CD4-positive, alpha-beta T cell (primary cell): Measurements from ENCODE around the gene PRAMEF8. TPM values are rescaled to one million over a fixed set of nuclear protein-coding genes. Genes with fewer than 3 reads are reported as not detected.
A peak's percentile ranks its signal among the peaks of the same experiment; 100 is the strongest.
"Not testable (repeated sequence)": the region's sequence is repeated elsewhere in the genome, so short reads cannot be mapped to it uniquely, and the experiment has no call there.

Experiments
- ATAC-seq: fragments of 200-7000 bp; cut with Tn5 transposase; one replicate; pipeline ENCODE4 v1.10.0; 2022; ENCODE audit warnings: mild to moderate bottlenecking; ENCODE audit not compliant: poor library complexity
- CTCF ChIA-PET: fragments of 350-600 bp; sonication (Branson Sonifier 250); formaldehyde crosslinking; loops from one replicate; lab custom pipeline; 2021; ENCODE audit warnings: antibody characterized with exemption, inconsistent platforms; lab: Charles Lee
- POLR2A ChIA-PET: fragments of 350-600 bp; sonication (Branson Sonifier 250); formaldehyde crosslinking; loops from one replicate; lab custom pipeline; 2021; ENCODE audit warnings: antibody characterized with exemption, inconsistent platforms; lab: Charles Lee
- DNase-seq, 14 experiments: peaks; one replicate each; pipeline ENCODE4 v3.0.0-alpha.2; 2013 to 2020; ENCODE audit warnings: mixed read lengths in 2 of 14
- H3K27ac ChIP-seq, 2 donors: one replicate each; pipeline versions ENCODE4 v1.5.1 to v1.7.0; 2013; ENCODE audit warnings: low read length in 2 of 2, low read depth in 1 of 2, mild to moderate bottlenecking in 1 of 2
- H3K27me3 ChIP-seq, 2 experiments: 1 replicate in 1 of 2; 2 replicates in 1 of 2; pipeline versions ENCODE4 v1.6.1 to v1.7.0; 2013; ENCODE audit warnings: low read length in 2 of 2, control low read depth in 1 of 2, mild to moderate bottlenecking in 1 of 2, moderate library complexity in 1 of 2; ENCODE audit not compliant: insufficient read depth in 2 of 2, control insufficient read depth in 1 of 2
- H3K36me3 ChIP-seq: one replicate; pipeline ENCODE4 v1.6.1; 2013; ENCODE audit warnings: low read length, control low read depth; ENCODE audit not compliant: insufficient read depth
- H3K4me1 ChIP-seq: one replicate; pipeline ENCODE4 v1.6.1; 2013; ENCODE audit warnings: low read length, control low read depth; ENCODE audit not compliant: insufficient read depth
- H3K4me3 ChIP-seq: one replicate; pipeline ENCODE4 v1.5.1; 2013; ENCODE audit warnings: mild to moderate bottlenecking, low read length, moderate library complexity
- H3K9me3 ChIP-seq, 2 experiments: 1 replicate in 1 of 2; 2 replicates in 1 of 2; pipeline versions ENCODE4 v1.6.1 to v1.7.0; 2013; ENCODE audit warnings: low read length in 2 of 2, mild to moderate bottlenecking in 2 of 2, control low read depth in 1 of 2, moderate library complexity in 1 of 2; ENCODE audit not compliant: control insufficient read depth in 1 of 2, insufficient read depth in 1 of 2
- H3K27ac Mint-ChIP-seq: one replicate; pipeline ENCODE4 v1.8.0; 2020; ENCODE audit warnings: mixed read lengths
- H3K27me3 Mint-ChIP-seq: one replicate; pipeline ENCODE4 v1.8.0; 2021; ENCODE audit warnings: mixed read lengths
- H3K36me3 Mint-ChIP-seq: one replicate; pipeline ENCODE4 v1.8.0; 2021; ENCODE audit warnings: low read depth, mixed read lengths
- H3K4me1 Mint-ChIP-seq: one replicate; pipeline ENCODE4 v1.8.0; 2021; ENCODE audit warnings: low read depth, mixed read lengths
- H3K4me3 Mint-ChIP-seq: one replicate; pipeline ENCODE4 v1.8.0; 2020; ENCODE audit warnings: mild to moderate bottlenecking, mixed read lengths
- H3K9me3 Mint-ChIP-seq: one replicate; pipeline ENCODE4 v1.8.0; 2020; ENCODE audit warnings: mixed read lengths
- intact Hi-C, 2 experiments: fragments of 100-400 bp; cut with DNase I in 1 of 2; cut with micrococcal nuclease in 1 of 2; formaldehyde crosslinking; loops; one replicate each; pipeline versions ENCODE4 v1.15.1 to v1.9.0; 2023 to 2025; cut with DNase I, micrococcal nuclease
- total RNA-seq, 174 experiments: library from RNA in 2 of 174; stranded (reverse) in 2 of 174; gene quantifications; one replicate each; pipeline ENCODE4 v1.2.3 and lab custom pipeline; 2021 to 2026

The PRAMEF8 gene
- total RNA-seq, 2 experiments from 2014 or later, result not detected

DNA sequence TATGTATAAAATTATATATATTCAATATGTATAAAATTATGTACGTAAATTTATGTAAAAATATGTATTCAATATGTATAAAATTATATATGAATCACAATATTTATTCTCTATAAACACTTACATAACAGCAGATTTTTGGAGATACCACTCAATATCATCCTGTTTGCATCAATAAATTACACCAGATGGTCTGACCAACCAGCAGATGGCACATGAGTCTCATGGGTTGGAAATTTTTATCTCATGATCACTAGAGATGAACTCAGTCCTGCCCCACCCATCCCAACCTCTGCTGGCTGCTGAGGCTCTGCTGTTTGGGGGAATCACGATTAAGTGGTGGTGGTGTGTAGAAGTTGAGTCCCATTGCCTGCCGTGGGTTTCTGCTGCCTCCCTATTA is 5.3 kb downstream of the PRAMEF8 start:
- H3K27ac ChIP-seq, CTCF ChIA-PET, H3K27me3 Mint-ChIP-seq, H3K27me3 ChIP-seq, H3K27ac Mint-ChIP-seq, H3K9me3 Mint-ChIP-seq, POLR2A ChIA-PET, H3K36me3 ChIP-seq, H3K4me3 Mint-ChIP-seq, H3K36me3 Mint-ChIP-seq, ATAC-seq, H3K9me3 ChIP-seq, H3K4me1 Mint-ChIP-seq, H3K4me1 ChIP-seq, H3K4me3 ChIP-seq, DNase-seq, intact Hi-C loops: not testable (repeated sequence)

DNA sequence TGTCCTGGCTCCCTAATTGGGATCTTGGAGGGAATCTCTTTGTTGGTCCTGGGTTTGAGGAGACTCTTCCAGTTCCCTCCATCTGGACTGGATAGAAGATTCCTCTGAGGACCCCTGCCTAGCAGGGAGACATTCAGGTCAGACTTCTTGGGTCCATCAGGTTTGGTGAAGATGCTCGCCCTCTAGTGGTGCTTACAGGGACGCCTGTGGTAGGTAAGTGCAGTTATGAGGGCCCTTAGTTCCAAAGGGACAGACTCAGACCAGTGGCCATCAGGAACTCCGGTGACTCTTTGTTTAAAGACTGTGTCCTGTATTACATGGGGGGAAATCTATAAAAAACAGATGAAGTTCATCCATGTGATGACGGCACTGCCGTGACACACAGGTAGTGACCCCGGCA is 7.9 kb downstream of the PRAMEF8 start:
- intact Hi-C loops, H3K27ac Mint-ChIP-seq, H3K4me1 ChIP-seq, H3K4me3 ChIP-seq, ATAC-seq, POLR2A ChIA-PET, CTCF ChIA-PET, H3K27ac ChIP-seq, H3K9me3 ChIP-seq, H3K36me3 ChIP-seq, H3K9me3 Mint-ChIP-seq, H3K27me3 ChIP-seq, H3K4me1 Mint-ChIP-seq, H3K27me3 Mint-ChIP-seq, H3K4me3 Mint-ChIP-seq, H3K36me3 Mint-ChIP-seq: not testable (repeated sequence)
- peak in 1 of 14 experiments; percentile 0 for DNase-seq

DNA sequence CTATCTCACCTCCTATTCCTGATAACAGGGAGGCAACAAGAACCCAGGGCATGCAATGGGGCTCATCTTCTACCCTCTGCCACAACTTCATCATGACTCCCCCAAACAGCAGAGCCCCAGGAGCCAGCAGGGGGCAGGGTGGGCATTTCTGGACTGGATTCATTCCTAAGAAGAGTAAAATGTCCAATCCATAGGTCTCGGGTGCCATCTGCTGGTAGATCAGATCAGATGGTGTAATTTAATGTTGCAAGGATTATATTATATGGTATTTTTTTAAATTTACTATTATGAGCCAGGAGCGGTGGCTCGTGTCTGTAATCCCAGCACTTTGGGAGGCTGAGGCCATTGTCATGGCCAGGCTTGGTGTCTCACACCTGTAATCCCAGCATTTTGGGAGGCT is 19.8 kb downstream of the PRAMEF8 start:
- H3K27me3 ChIP-seq, H3K4me1 ChIP-seq, H3K27me3 Mint-ChIP-seq, H3K9me3 Mint-ChIP-seq, intact Hi-C loops, H3K4me1 Mint-ChIP-seq, DNase-seq, H3K9me3 ChIP-seq, ATAC-seq, H3K27ac ChIP-seq, H3K4me3 ChIP-seq, H3K4me3 Mint-ChIP-seq, H3K36me3 ChIP-seq, H3K36me3 Mint-ChIP-seq, CTCF ChIA-PET, H3K27ac Mint-ChIP-seq, POLR2A ChIA-PET: not testable (repeated sequence)

DNA sequence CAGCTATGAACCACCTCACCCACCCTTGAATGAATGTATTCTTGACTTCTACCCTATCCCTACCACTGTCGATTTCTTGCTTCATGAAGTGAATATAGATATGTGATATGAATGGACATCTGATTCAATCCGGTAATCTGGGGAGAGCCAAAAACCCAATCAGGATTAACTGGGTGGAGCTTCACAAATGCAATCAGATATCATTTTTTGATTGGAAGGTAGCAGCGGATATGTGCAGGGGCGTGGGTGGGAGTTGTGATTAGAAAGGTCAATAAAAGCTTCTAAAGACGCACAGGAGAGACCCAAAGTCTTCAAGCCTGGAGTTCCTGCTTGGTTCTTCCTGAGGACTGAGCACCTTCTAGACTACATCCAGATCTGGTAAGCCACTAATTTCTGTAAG is 31.0 kb downstream of the PRAMEF8 start, which contains the start of gene PRAMEF5:
PRAMEF5 (plus strand) TSS at position 301 of the 400 bp plus-strand sequence. CDS start 5,071 bp downstream, outside the sequence.
- intact Hi-C loops, POLR2A ChIA-PET, CTCF ChIA-PET, H3K27me3 Mint-ChIP-seq, H3K36me3 ChIP-seq, H3K4me3 ChIP-seq, DNase-seq, H3K4me3 Mint-ChIP-seq, H3K27ac ChIP-seq, H3K27me3 ChIP-seq, H3K9me3 Mint-ChIP-seq, H3K4me1 ChIP-seq, H3K4me1 Mint-ChIP-seq, H3K9me3 ChIP-seq, H3K27ac Mint-ChIP-seq, H3K36me3 Mint-ChIP-seq, ATAC-seq: not testable (repeated sequence)

DNA sequence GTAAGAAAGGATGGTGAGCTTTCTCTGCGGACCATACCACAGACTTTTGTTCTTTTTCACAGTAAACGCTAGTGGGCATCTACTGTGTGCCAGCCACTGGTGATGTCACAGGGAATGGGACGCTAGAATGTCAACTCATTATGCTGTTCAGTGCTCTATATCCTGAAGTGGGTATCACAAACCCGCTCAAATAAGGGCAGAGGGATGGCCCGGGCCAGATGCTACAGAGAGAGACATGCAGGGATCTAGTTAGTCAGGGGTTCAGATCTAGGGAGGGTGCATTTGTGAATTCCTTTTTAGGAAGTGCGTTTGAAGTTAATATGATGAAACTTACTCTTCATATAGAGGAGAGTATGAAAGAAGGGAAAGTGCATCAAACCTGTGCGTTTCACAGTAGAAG is 37.8 kb downstream of the PRAMEF8 start:
- H3K27me3 Mint-ChIP-seq, DNase-seq, H3K9me3 Mint-ChIP-seq, H3K36me3 Mint-ChIP-seq, H3K36me3 ChIP-seq, CTCF ChIA-PET, H3K27ac Mint-ChIP-seq, H3K27me3 ChIP-seq, intact Hi-C loops, H3K4me3 ChIP-seq, H3K27ac ChIP-seq, ATAC-seq, H3K4me1 Mint-ChIP-seq, H3K9me3 ChIP-seq, H3K4me1 ChIP-seq, H3K4me3 Mint-ChIP-seq, POLR2A ChIA-PET: not testable (repeated sequence)

DNA sequence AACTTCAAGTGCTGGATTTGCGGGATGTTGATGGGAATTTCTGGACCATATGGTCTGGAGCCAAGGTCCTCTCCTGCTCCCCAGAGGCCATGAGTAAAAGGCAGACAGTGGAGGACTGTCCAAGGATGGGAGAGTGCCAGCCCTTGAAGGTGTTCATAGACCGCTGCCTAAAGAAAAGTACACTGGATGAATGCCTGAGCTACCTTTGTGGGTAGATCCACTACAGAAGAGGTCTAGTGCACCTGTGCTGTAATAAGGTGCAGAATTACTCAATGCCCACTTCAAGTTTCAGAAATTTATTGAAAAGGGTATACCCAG is 38.4 kb downstream of the PRAMEF8 start:
- ATAC-seq, H3K27ac ChIP-seq, CTCF ChIA-PET, H3K27ac Mint-ChIP-seq, H3K36me3 Mint-ChIP-seq, H3K4me3 ChIP-seq, H3K9me3 Mint-ChIP-seq, H3K27me3 ChIP-seq, intact Hi-C loops, H3K4me3 Mint-ChIP-seq, H3K27me3 Mint-ChIP-seq, H3K9me3 ChIP-seq, POLR2A ChIA-PET, H3K36me3 ChIP-seq, DNase-seq, H3K4me1 ChIP-seq, H3K4me1 Mint-ChIP-seq: not testable (repeated sequence)

DNA sequence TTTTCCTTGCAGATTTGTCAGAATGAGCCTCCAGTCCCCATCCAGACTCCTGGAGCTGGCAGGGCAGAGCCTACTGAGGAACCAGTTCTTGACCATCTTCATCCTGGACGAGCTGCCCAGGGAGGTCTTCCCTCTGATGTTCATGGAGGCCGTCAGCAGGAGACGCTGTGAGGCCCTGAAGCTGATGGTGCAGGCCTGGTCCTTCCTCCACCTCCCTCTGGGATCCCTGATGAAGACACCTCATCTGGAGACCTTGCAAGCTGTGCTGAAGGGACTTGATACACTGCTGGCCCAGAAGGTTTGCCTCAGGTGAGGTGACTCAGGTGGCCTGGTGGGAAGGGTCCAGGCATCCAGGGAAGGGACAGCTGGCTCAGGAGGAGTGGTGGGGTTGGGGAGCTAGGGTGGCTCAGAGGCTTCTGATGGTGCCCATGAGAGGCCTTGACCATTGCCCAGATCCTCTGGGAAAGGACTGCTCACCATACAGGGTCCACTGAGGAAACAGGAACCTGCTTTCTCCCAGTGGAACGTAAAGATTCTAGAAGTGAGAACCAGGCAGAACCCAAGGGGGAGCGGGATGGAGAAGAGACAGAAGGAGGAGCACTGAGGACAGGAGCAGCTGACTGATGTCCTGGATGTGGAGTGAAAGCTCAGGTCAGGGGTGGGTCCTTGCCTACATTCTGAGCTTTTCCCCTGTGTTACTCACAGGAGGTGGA is 38.9 kb downstream of the PRAMEF8 start:
- ATAC-seq, H3K27ac Mint-ChIP-seq, H3K27ac ChIP-seq, H3K4me1 Mint-ChIP-seq, H3K4me1 ChIP-seq, H3K9me3 Mint-ChIP-seq, H3K36me3 ChIP-seq, DNase-seq, CTCF ChIA-PET, intact Hi-C loops, H3K36me3 Mint-ChIP-seq, H3K9me3 ChIP-seq, POLR2A ChIA-PET, H3K4me3 Mint-ChIP-seq, H3K27me3 Mint-ChIP-seq, H3K27me3 ChIP-seq, H3K4me3 ChIP-seq: not testable (repeated sequence)
